COR-L47 (cell line): ENCODE results near the gene LINGO1.

ENCODE experiments used
- DNase-seq: peaks from one replicate; lab custom pipeline; 2025; lab: John Stamatoyannopoulos, UW

The LINGO1 gene

DNA sequence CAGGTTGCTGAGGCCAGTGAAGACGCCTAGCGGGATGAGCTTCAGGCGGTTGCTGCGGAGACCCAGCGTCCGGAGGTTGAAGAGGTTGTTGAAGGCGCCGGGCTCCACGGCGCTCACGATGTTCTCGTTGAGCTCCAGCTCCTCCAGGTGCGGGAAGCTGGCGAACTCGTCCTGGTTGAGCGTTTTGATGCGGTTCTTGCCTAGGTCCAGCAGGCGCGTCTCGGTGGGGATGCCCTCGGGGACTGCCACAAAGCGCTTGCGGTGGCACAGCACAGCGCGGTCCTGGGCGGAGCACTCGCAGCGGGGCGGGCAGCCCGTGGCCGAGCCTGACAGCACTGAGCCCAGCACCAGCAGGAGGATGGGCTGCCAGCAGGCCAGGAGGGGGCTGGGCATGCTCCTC, 17.2 kb downstream of the LINGO1 start:
- no peak for DNase-seq

DNA sequence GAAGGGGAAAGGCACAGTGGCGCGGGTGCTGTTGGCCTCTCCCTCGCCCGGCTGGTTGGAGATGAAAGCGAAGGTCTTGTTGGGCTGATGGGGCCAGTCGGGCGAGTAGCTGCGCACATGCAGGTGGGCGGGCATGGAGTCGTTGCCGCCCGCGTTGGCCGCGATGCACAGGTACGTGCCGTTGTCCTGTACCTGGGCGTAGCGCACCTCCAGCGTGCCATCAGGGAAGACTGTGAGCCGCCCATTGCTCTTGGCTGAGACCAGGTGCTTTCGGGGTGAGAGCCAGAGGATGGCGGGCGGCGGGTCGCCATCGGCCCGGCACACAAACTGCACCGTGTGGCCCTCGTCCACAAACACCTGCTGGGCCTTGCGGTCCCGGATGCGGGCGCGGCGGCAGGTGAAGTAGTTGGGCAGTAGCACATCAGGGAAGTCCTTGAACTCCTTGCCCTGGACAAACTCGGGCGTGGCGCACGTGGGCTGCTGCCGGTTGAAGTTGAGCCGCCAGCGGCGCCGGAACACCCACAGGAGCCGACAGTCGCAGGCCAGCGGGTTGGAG, 18.4 kb downstream of the LINGO1 start:
- no peak for DNase-seq

DNA sequence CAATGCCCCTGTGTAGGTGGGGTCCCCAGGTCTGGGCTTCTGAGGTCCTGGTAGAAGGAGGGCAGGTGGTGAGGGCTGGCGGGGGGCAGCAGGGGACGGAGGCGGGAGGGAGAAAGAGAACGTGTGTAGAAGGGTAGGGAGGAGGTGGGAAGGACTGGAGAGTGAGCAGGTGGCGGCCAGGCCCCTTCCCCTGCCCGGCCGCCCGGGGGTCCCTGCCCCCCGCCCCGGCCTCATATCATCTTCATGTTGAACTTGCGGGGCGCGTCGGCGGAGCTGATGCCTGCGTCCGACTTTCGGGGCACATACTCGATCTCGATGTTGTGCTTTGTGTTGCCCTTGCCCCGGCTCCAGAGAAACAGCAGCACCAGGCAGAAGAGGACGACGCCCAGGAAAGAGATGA, 18.9 kb downstream of the LINGO1 start:
- no peak for DNase-seq

GRCh38 chr15:77612958-77613601, 19.6 kb downstream of the LINGO1 start:
- no peak for DNase-seq

GRCh38 chr15:77611767-77612166, 20.9 kb downstream of the LINGO1 start:
- DNase-seq, result no peak

- no peak for DNase-seq
These were observed 22.0 kb downstream of the LINGO1 start for GRCh38 chr15:77610731-77611130.

DNA sequence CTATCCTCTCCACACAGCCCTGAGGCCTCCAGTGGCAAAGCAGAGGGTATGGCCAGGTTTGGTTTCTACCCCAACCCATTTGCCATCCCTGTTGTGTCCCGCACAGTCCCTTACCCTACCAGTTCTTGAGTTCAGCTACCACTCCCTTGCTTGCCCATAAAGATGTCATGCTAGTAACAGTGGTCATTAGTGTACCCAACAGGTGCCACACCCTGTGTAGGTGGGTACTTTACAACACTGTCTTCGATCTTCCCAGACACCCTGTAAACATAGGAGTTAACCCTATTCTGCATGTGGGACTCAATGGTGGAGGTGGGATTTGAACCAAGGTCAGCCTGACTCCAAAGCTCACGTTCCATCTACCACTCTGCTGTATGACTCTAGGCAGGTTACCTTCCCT, 23.2 kb downstream of the LINGO1 start:
- no peak for DNase-seq

DNA sequence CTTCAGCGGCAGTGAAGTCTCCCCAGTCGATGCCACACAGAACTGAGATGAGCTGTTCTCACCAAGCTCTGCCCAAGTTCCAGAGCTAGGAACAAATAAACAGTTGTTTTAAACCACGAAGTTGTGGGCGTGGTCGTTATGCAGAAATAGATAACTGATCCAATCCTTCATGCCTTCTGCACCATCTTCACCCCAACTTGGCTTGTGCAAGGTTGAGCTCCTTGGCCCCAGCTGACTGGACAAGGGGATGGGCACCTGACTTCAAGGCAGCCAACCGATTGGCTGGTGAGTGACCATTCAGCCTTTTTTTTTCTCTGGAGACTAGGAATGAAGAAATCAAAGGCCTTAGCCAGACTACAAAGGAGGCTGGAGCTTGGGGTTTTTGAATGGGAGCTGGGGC, 23.9 kb downstream of the LINGO1 start:
- DNase-seq, result no peak

DNA sequence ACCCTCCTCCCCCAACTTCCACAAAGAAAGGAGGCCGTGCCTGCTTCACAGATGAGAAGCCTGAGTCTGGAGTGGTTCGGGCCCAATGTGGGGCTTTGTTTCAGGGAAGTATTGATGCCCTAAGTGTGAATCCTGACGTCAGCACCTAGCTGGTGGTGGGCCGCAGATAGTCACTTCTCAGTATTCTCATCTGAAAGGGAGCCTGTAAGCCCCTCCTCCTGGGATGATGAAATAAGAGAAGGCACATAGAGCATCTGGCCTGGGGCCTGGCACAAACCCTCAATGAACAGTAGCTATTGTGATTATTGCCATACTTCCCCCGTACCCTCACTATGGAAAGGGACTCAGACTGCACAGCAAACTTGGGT, 24.8 kb downstream of the LINGO1 start:
- no peak for DNase-seq

DNA sequence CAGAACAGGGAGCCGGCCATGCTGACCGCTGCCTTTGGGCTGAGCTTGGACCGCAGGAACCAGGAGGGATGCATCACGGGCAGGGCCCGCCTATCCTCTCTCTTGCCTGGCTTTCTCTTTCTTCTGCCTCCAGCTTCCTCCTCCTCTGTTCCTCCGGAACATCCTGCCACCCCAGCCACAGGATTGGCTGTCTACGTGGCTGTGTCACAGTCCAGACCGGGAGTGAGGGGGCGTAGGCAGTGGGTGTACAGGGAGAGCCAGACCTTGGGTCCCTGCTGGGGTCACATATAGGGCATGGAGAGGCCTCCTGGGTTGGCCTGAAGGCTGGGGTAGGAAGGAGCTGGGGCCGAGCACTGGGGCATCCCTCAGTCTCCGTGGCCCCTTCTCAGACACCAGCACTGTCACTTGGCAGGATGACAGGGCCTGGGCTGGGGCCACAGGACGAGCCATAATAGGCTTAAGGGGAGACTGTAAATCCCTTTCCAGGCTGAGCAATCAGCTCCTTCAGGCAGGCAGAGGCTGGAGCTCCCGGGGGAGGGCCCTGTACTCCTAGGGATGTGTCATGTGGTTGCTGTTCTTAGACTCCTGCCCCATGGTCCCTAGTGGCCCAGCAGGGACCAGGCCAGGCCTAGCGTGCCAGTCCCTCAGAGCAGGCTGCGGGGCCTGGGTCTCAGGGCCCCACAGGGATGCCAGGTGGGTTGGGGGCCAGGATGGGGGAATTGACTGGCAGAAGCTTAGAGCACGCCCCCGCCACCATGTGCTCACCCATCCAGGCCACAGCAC, 25.4 kb downstream of the LINGO1 start:
- no peak for DNase-seq

GRCh38 chr15:77606142-77607034, 26.3 kb downstream of the LINGO1 start:
- no peak for DNase-seq

DNA sequence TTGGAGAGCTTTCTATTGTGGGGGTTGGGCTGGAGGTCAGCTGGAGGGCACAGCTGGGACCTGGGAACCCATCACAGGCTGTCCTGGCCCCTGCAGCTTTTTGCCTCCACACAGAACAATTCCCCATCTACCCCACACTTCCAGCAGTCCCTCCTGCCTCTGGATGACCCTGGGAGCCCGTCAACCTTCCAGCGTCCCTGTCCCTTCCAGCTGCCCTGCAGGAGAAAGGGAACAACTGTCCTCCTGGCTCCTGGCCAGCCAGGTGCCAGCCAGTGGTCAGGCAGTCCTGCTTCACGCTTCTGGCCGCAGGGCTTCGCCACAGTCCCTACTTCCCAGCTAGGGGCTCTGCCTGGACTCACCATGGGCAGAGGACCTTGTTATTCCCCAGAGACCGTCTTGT, 27.2 kb downstream of the LINGO1 start:
- DNase-seq, result no peak

DNA sequence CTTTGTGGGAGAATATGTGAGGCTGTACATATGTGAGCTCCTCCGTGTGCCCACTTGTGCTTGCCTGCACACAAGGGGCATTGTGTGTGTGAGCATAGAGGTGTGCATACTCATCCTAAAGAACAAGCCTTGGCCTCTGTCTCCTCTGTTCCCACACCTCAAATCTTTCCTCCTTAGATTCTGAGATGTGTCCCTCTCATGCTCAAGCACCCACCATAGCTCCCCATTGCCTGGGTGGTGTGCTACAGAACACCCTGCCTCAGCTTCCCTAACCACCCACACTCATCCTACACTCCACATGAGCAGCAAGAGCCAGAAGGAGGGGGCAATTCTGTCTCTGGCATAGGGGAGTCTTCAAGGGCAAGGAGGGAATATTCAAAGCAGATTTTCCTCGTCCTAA, 27.7 kb downstream of the LINGO1 start:
- DNase-seq, result no peak

GRCh38 chr15:77603611-77604336, 28.9 kb downstream of the LINGO1 start:
- DNase-seq, result no peak

DNA sequence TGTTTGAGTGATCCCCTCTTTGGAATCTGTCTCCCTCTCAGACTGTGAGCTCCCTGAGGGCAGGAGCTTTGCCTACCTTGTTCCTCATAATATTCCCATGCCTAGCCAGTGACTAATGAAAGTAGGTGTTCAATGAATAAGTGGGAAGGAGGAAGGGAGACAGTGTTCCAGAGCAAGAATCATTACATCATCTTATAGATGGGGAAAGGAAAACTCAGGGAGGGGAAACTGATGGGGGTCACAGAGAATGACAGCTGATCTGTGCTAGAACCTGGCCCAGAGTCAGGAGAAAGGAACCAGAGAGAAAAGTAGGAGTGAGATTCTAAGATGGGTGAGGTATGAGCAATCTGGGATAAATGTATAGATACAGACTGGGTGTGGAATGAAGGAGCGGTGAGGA, 29.9 kb downstream of the LINGO1 start:
- DNase-seq, result no peak

- no peak for DNase-seq
These were observed 32.8 kb downstream of the LINGO1 start for GRCh38 chr15:77599899-77600298.

DNA sequence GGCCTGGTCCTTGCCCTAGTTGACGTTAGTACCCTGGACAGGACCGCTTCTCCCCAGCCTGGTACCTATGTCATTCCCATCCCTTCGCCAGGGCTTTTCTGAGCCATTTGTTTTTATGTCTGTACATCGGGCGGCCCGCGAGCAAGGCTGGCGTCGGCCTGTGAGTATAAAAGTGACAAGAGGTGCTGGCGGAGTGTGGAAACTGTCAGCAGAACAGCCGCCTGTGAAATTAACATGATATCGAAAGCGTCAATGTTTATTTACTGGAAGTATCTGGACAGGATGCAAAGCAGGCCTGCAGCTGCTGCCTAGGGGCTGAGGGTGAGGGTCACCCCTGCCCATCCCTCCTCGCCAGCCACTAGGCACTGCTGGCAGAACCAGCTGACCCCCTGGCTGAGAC, 33.4 kb downstream of the LINGO1 start:
- no peak for DNase-seq

DNA sequence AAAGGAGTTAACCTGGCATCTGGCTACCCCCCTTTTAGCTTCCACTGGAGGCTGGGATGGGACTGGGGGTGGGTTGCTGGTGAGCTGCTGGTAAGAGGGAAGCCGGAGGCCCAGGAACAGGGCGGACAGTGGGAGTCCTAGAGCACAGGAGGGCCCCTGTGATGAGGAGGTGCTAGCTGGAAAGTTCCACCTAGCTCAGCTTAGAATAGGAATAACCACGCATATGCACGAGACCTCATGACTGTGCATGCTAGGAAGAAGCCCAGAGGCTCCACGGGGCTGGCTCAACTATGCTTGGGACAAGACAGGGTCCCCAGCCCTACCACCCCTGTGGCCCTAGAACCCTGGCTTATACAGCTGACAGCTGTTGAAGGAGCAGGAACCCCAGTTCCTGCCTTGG, 34.1 kb downstream of the LINGO1 start:
- no peak for DNase-seq

- no peak for DNase-seq
These were observed 34.8 kb downstream of the LINGO1 start for GRCh38 chr15:77597804-77598453.

DNA sequence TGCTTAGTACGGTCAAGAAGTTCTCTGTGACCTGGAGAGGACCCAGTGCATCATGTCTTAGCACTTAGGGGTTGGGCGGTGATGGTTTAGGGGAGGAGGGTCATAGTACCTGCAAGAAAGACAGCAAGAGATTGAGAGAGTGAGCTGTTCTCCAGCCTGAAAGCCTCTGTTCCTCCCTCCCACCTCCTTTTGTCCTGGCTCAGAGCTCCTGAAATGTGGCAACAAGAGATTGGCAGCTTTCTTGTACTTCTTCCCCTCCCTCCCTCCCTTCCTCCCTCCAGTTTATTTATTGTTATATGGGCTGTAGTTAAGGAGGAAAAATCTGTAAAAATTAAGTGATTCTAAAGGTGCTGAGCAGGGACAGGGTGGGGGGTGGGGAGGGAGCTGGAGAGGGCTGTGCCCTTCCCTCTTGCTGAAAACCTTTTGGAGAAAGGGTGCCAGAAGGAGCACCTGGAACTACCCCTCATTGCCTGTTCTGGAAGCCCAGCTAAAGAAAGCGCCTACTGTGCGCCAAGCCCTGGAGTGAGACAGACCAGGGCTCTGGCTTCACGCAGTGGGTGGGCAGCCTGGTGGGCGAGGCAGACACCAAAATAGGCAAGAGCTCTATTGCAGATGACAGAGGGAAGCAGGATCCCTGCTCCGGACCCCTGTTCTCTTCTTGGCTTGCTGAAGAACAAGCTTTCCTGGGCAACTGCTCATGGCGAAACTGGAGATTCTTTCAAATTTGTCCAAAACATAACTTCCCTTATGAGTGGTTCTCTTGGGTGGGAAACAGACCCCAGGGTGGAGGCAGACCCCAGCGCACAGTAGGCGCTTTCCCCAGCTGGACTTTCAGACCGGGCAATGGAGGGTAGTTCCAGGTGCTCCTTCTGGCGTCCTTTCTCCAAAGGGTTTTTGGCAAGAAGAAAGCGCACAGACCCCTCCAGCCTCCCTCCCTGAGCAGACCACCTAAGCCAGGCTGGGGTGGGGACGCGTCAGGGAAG, 35.6 kb downstream of the LINGO1 start:
- DNase-seq, result no peak
